Measurements from ENCODE around the gene GRIK4.

GRIK4 gene

GRCh38 chr11:120635136-120635810 is 123.7 kb downstream of the GRIK4 start:
- DNase-seq (ENCODE audit: low spot score), result no peak

GRCh38 chr11:120637131-120637530 is 125.6 kb downstream of the GRIK4 start:
- no peak for DNase-seq (ENCODE audit: low spot score)

GRCh38 chr11:120642196-120642894 is 130.8 kb downstream of the GRIK4 start:
- no peak for DNase-seq (ENCODE audit: low spot score)

GRCh38 chr11:120643284-120643683 is 131.7 kb downstream of the GRIK4 start:
- DNase-seq (ENCODE audit: low spot score), result no peak

GRCh38 chr11:120645639-120646038 is 134.1 kb downstream of the GRIK4 start:
- no peak for DNase-seq (ENCODE audit: low spot score)

GRCh38 chr11:120646206-120646605 is 134.7 kb downstream of the GRIK4 start:
- DNase-seq (ENCODE audit: low spot score), result no peak

- DNase-seq (ENCODE audit: low spot score), result no peak
Observed at GRCh38 chr11:120647681-120648080, 136.1 kb downstream of the GRIK4 start.

- no peak for DNase-seq (ENCODE audit: low spot score)
Observed at GRCh38 chr11:120648771-120649170, 137.2 kb downstream of the GRIK4 start.

- DNase-seq (ENCODE audit: low spot score), result no peak
Observed at GRCh38 chr11:120649316-120649715, 137.8 kb downstream of the GRIK4 start.

- no peak for DNase-seq (ENCODE audit: low spot score)
Observed at GRCh38 chr11:120651396-120651795, 139.8 kb downstream of the GRIK4 start.

- DNase-seq (ENCODE audit: low spot score), result no peak
Observed at GRCh38 chr11:120651836-120652235, 140.3 kb downstream of the GRIK4 start.

GRCh38 chr11:120652705-120653335 is 141.3 kb downstream of the GRIK4 start:
- DNase-seq (ENCODE audit: low spot score), result no peak

- no peak for DNase-seq (ENCODE audit: low spot score)
Observed at GRCh38 chr11:120655589-120655988, 144.0 kb downstream of the GRIK4 start.

- DNase-seq (ENCODE audit: low spot score), result no peak
Observed at GRCh38 chr11:120657306-120658070, 145.9 kb downstream of the GRIK4 start.

- no peak for DNase-seq (ENCODE audit: low spot score)
Observed at GRCh38 chr11:120658071-120658423, 146.5 kb downstream of the GRIK4 start.

- DNase-seq (ENCODE audit: low spot score), result no peak
Observed at GRCh38 chr11:120659076-120659475, 147.5 kb downstream of the GRIK4 start.

- DNase-seq (ENCODE audit: low spot score), result peak; percentile 82
Observed at GRCh38 chr11:120660024-120660565, 148.5 kb downstream of the GRIK4 start.

- no peak for DNase-seq (ENCODE audit: low spot score)
Observed at GRCh38 chr11:120662071-120662676, 150.6 kb downstream of the GRIK4 start.

GRCh38 chr11:120663142-120663541 is 151.6 kb downstream of the GRIK4 start:
- DNase-seq (ENCODE audit: low spot score), result no peak

- DNase-seq (ENCODE audit: low spot score), result no peak
Observed at GRCh38 chr11:120666121-120666639, 154.6 kb downstream of the GRIK4 start.

- DNase-seq (ENCODE audit: low spot score), result no peak
Observed at GRCh38 chr11:120667281-120667680, 155.7 kb downstream of the GRIK4 start.

GRCh38 chr11:120667934-120668333 is 156.4 kb downstream of the GRIK4 start:
- DNase-seq (ENCODE audit: low spot score), result no peak

All from D341Med (cell line).